ENCODE results near the gene AP1G1.

Gene AP1G1

GRCh38 chr16:71778780-71779179 lies 29.9 kb downstream of the AP1G1 start:
- in situ Hi-C loops (cut with HindIII; ENCODE audit: low sequenced_read_pairs): no loop called here
- no peak for DNase-seq (ENCODE audit: low read depth)
- H3K4me3 ChIP-seq (ENCODE audit: low read depth, low read length): no peak overlapping the region
- TF ChIP-seq CTCF (IDR thresholded peaks at IDR 0.05; ENCODE audit: low read depth, low read length, missing control alignments): no peak

- in situ Hi-C loops (cut with HindIII; ENCODE audit: low sequenced_read_pairs): no loop called here
- no peak for DNase-seq (ENCODE audit: low read depth)
- H3K4me3 ChIP-seq (ENCODE audit: low read depth, low read length): no peak overlapping the region
- no peak for TF ChIP-seq CTCF (IDR thresholded peaks at IDR 0.05; ENCODE audit: low read depth, low read length, missing control alignments)
These were observed 31.3 kb downstream of the AP1G1 start for GRCh38 chr16:71777329-71777728.

DNA sequence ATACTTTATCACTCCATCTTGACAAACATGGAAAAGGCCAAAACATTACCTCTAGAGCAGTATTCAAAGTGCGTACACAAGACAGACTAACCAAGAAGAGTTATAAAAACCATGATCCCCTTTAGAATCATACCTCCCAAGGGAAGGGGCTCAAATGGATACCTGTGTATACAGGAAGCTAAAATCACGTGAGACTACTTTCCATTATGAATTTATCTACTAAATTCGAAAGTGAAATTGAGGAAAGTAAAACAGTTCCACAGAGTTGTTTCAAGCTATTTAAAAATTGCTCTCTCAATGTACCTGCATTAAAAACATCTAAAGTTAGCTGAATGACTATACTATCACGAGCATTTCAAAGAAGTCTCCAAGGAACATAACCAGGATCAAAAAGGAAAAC lies 32.7 kb downstream of the AP1G1 start:
- no peak overlapping the region for H3K4me3 ChIP-seq (ENCODE audit: low read depth, low read length)
- no peak for DNase-seq (ENCODE audit: low read depth)
- in situ Hi-C loops (cut with HindIII; ENCODE audit: low sequenced_read_pairs): no loop called here
- TF ChIP-seq CTCF (IDR thresholded peaks at IDR 0.05; ENCODE audit: low read depth, low read length, missing control alignments): no peak

DNA sequence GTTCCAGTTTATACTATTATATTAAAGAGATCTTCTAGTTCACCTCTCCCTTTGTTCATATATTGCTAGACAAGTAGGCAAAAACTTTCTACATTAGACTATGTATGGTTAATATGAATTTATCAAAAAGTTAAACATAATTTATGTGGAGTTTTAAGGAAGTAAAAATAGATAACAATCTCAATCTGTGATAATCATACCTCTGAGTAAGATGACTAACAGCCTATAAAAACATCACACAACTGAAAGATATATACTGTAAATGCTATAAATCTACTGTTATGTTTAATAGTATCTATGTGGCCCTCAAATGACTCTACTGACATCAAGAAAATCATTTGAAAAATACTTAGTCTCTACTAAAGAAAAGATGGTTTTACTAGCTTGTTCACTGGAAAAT lies 37.1 kb downstream of the AP1G1 start:
- DNase-seq (ENCODE audit: low read depth): no peak
- no peak for TF ChIP-seq CTCF (IDR thresholded peaks at IDR 0.05; ENCODE audit: low read depth, low read length, missing control alignments)
- in situ Hi-C loops (cut with HindIII; ENCODE audit: low sequenced_read_pairs): no loop called here
- no peak overlapping the region for H3K4me3 ChIP-seq (ENCODE audit: low read depth, low read length)

DNA sequence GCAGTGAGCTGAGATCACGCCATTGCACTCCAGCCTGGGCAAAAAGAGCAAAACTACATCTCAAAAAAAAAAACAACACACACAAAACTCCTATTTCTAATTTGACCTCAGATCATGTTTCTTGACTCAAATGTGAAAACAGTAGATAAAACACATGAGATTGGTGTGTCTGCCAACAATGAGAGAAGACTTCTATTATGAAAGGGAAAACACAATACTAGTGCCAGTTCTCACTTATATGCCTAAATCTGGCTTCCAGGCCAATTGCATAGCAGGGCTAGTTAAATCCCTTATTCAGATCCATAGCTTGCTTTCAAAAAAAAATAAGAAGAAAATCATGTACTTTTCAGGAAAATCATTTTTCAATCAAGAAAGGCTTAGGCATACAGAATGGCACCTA lies 39.4 kb downstream of the AP1G1 start:
- in situ Hi-C loops (cut with HindIII; ENCODE audit: low sequenced_read_pairs): no loop called here
- no peak for DNase-seq (ENCODE audit: low read depth)
- no peak for TF ChIP-seq CTCF (IDR thresholded peaks at IDR 0.05; ENCODE audit: low read depth, low read length, missing control alignments)
- H3K4me3 ChIP-seq (ENCODE audit: low read depth, low read length): no peak overlapping the region

GRCh38 chr16:71767060-71767900 lies 41.4 kb downstream of the AP1G1 start:
- H3K4me3 ChIP-seq (ENCODE audit: low read depth, low read length): no peak overlapping the region
- TF ChIP-seq CTCF (IDR thresholded peaks at IDR 0.05; ENCODE audit: low read depth, low read length, missing control alignments): no peak
- no peak for DNase-seq (ENCODE audit: low read depth)
- in situ Hi-C loops (cut with HindIII; ENCODE audit: low sequenced_read_pairs): no loop called here

Data from astrocyte of the cerebellum (primary cell).